Ramos (cell line): ENCODE measurements around the gene MAOA.

ENCODE experiments used
- in situ Hi-C: fragments of 300-500 bp; cut with MboI; formaldehyde crosslinking; loops from one replicate; pipeline ENCODE4 v1.14.3; 2022; ENCODE audit warnings: low sequenced_read_pairs; ENCODE audit not compliant: unreplicated experiment

The MAOA gene

GRCh38 chrX:43707812-43708548 is 51.9 kb downstream of the MAOA start:
- in situ Hi-C loops, result no loop called here

GRCh38 chrX:43716144-43716543 is 60.0 kb downstream of the MAOA start:
- in situ Hi-C loops, result no loop called here

- in situ Hi-C loops, result no loop called here
These were observed 60.6 kb downstream of the MAOA start for GRCh38 chrX:43716696-43717095.

GRCh38 chrX:43717161-43717560 is 61.1 kb downstream of the MAOA start:
- in situ Hi-C loops, result no loop called here

GRCh38 chrX:43718081-43718480 is 62.0 kb downstream of the MAOA start:
- in situ Hi-C loops, result no loop called here

- in situ Hi-C loops, result no loop called here
These were observed 62.4 kb downstream of the MAOA start for GRCh38 chrX:43718546-43718945.

- in situ Hi-C loops, result no loop called here
These were observed 62.9 kb downstream of the MAOA start for GRCh38 chrX:43718956-43719355.

GRCh38 chrX:43720082-43720481 is 64.0 kb downstream of the MAOA start:
- in situ Hi-C loops, result no loop called here

GRCh38 chrX:43720961-43721360 is 64.9 kb downstream of the MAOA start:
- in situ Hi-C loops, result no loop called here

- in situ Hi-C loops, result loop anchor here (25.0 kb wide), 1 partner anchor 1938 kb away; no protein-coding TSS in a partner anchor
These were observed 69.1 kb downstream of the MAOA start for GRCh38 chrX:43725227-43725626.

GRCh38 chrX:43727254-43727653 is 71.2 kb downstream of the MAOA start:
- in situ Hi-C loops, result loop anchor here (25.0 kb wide), 1 partner anchor 1940 kb away; no protein-coding TSS in a partner anchor

GRCh38 chrX:43728002-43728401 is 71.9 kb downstream of the MAOA start:
- in situ Hi-C loops, result loop anchor here (25.0 kb wide), 1 partner anchor 1941 kb away; no protein-coding TSS in a partner anchor

GRCh38 chrX:43728966-43729365 is 72.9 kb downstream of the MAOA start:
- in situ Hi-C loops, result loop anchor here (25.0 kb wide), 1 partner anchor 1942 kb away; no protein-coding TSS in a partner anchor

GRCh38 chrX:43731086-43731485 is 75.0 kb downstream of the MAOA start:
- in situ Hi-C loops, result loop anchor here (25.0 kb wide), 1 partner anchor 1944 kb away; no protein-coding TSS in a partner anchor

- in situ Hi-C loops, result loop anchor here (25.0 kb wide), 1 partner anchor 1946 kb away; no protein-coding TSS in a partner anchor
These were observed 77.6 kb downstream of the MAOA start for GRCh38 chrX:43733699-43734098.

GRCh38 chrX:43734444-43734843 is 78.3 kb downstream of the MAOA start:
- in situ Hi-C loops, result loop anchor here (25.0 kb wide), 1 partner anchor 1947 kb away; no protein-coding TSS in a partner anchor

GRCh38 chrX:43735534-43735933 is 79.4 kb downstream of the MAOA start:
- in situ Hi-C loops, result loop anchor here (25.0 kb wide), 1 partner anchor 1948 kb away; no protein-coding TSS in a partner anchor

- in situ Hi-C loops, result loop anchor here (25.0 kb wide), 1 partner anchor 1949 kb away; no protein-coding TSS in a partner anchor
These were observed 79.9 kb downstream of the MAOA start for GRCh38 chrX:43735957-43736356.

GRCh38 chrX:43741843-43742573 is 85.9 kb downstream of the MAOA start:
- in situ Hi-C loops, result loop anchor here (25.0 kb wide), 1 partner anchor 1955 kb away; no protein-coding TSS in a partner anchor

- in situ Hi-C loops, result loop anchor here (25.0 kb wide), 1 partner anchor 1956 kb away; no protein-coding TSS in a partner anchor
These were observed 87.2 kb downstream of the MAOA start for GRCh38 chrX:43743100-43743822.
